Measurements from ENCODE around the gene RAD23B. TPM values are rescaled to one million over a fixed set of nuclear protein-coding genes. Genes with fewer than 3 reads are reported as not detected.

RAD23B gene
- total RNA-seq, 4 donors from 2014 or later = 64.4 to 110 (median 88.1) TPM

- no peak for DNase-seq (ENCODE audit: extremely low spot score)
- H3K9me3 ChIP-seq = no peaks in the 10 kb centered on the region
- peaks cover 16 to 68% (median 48%) of the 10 kb centered on the region in 4 donors for H3K36me3 ChIP-seq
- intact Hi-C loops (cut with DNase I) = no loop called here
- H3K4me3 ChIP-seq = no peak overlapping the region
- H3K27me3 ChIP-seq = no peaks in the 10 kb centered on the region
- H3K27ac ChIP-seq (replicated peaks in 1 of 4) = no peak overlapping the region
- WGBS = 0% methylated on average over 1 of the region's 1 CpG
- peaks cover 0 to 19% (median 6%) of the 10 kb centered on the region in 4 donors for H3K4me1 ChIP-seq
- TF ChIP-seq, protein P1, sequence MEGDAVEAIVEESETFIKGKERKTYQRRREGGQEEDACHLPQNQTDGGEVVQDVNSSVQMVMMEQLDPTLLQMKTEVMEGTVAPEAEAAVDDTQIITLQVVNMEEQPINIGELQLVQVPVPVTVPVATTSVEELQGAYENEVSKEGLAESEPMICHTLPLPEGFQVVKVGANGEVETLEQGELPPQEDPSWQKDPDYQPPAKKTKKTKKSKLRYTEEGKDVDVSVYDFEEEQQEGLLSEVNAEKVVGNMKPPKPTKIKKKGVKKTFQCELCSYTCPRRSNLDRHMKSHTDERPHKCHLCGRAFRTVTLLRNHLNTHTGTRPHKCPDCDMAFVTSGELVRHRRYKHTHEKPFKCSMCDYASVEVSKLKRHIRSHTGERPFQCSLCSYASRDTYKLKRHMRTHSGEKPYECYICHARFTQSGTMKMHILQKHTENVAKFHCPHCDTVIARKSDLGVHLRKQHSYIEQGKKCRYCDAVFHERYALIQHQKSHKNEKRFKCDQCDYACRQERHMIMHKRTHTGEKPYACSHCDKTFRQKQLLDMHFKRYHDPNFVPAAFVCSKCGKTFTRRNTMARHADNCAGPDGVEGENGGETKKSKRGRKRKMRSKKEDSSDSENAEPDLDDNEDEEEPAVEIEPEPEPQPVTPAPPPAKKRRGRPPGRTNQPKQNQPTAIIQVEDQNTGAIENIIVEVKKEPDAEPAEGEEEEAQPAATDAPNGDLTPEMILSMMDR (IDR thresholded peaks at IDR 0.05) = no peak
- TF ChIP-seq POLR2A (IDR thresholded peaks at IDR 0.05; ENCODE audit: low read depth) (no peak), POLR2AphosphoS5 (IDR thresholded peaks at IDR 0.05) (no peak), EP300 (IDR thresholded peaks at IDR 0.05) (no peak)
Measured at GRCh38 chr9:107308461-107308860, 25.4 kb downstream of the RAD23B start.

GRCh38 chr9:107309271-107309670, 26.2 kb downstream of the RAD23B start:
- 85% methylated on average over 5 of the region's 5 CpGs for WGBS
- no peak for DNase-seq (ENCODE audit: extremely low spot score)
- H3K27ac ChIP-seq (replicated peaks in 1 of 4) = no peak overlapping the region
- TF ChIP-seq POLR2A (IDR thresholded peaks at IDR 0.05; ENCODE audit: low read depth) (no peak), POLR2AphosphoS5 (IDR thresholded peaks at IDR 0.05) (no peak), EP300 (IDR thresholded peaks at IDR 0.05) (no peak)
- TF ChIP-seq, protein P1 (IDR thresholded peaks at IDR 0.05) = no peak
- H3K27me3 ChIP-seq = no peaks in the 10 kb centered on the region
- peaks cover 0 to 13% (median 6%) of the 10 kb centered on the region in 4 donors for H3K4me1 ChIP-seq
- peaks cover 16 to 76% (median 52%) of the 10 kb centered on the region in 4 donors for H3K36me3 ChIP-seq
- intact Hi-C loops (cut with DNase I) = no loop called here
- H3K9me3 ChIP-seq = no peaks in the 10 kb centered on the region
- no peak overlapping the region for H3K4me3 ChIP-seq

GRCh38 chr9:107312376-107313050, 29.4 kb downstream of the RAD23B start:
- TF ChIP-seq, protein P1 (IDR thresholded peaks at IDR 0.05) = no peak
- TF ChIP-seq POLR2AphosphoS5 (IDR thresholded peaks at IDR 0.05) (no peak), EP300 (IDR thresholded peaks at IDR 0.05) (no peak), POLR2A (IDR thresholded peaks at IDR 0.05; ENCODE audit: low read depth) (no peak)
- Histone ChIP-seq H3K9me3 (no peaks in the 10 kb centered on the region), H3K27ac (replicated peaks in 1 of 4) (no peak overlapping the region), H3K4me3 (no peak overlapping the region), H3K4me1 (peaks cover 10 to 22% (median 11%) of the 10 kb centered on the region in 4 donors), H3K27me3 (no peaks in the 10 kb centered on the region), H3K36me3 (peaks cover 16 to 60% (median 45%) of the 10 kb centered on the region in 4 donors)
- DNase-seq (ENCODE audit: extremely low spot score) = no peak
- 86% methylated on average over 8 of the region's 8 CpGs for WGBS
- intact Hi-C loops (cut with DNase I) = no loop called here

- 97% methylated on average over 1 of the region's 1 CpG for WGBS
- Histone ChIP-seq H3K9me3 (no peaks in the 10 kb centered on the region), H3K4me1 (peaks cover 10 to 26% (median 13%) of the 10 kb centered on the region in 4 donors), H3K27me3 (no peaks in the 10 kb centered on the region), H3K4me3 (no peak overlapping the region), H3K36me3 (peaks cover 17 to 58% (median 41%) of the 10 kb centered on the region in 4 donors), H3K27ac (replicated peaks in 1 of 4) (no peak overlapping the region)
- DNase-seq (ENCODE audit: extremely low spot score) = no peak
- intact Hi-C loops (cut with DNase I) = no loop called here
- no peak for TF ChIP-seq EP300 (IDR thresholded peaks at IDR 0.05)
Measured at GRCh38 chr9:107313555-107314096, 30.5 kb downstream of the RAD23B start.

DNA sequence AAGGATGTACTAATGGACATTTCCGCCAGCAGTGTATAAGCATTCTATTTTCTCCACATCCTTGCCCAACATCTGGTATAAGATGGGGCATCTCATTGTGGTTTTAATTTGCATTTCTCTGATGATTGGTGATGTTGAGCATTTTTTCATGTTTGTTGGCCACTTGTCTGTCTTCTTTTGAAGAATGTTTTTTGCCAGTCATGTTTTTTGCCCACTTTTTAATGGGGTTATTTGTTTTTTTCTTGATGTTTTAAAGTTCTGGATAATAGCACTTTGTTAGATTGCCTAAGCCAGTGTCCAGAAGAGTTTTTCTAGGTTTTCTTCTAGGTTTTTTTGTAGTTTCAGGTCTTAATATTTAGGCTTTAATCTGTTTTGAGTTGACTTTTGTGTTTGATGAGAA, 31.7 kb downstream of the RAD23B start:
- DNase-seq (ENCODE audit: extremely low spot score) = no peak
- no peak overlapping the region for H3K4me3 ChIP-seq
- H3K27me3 ChIP-seq = no peaks in the 10 kb centered on the region
- no peaks in the 10 kb centered on the region for H3K9me3 ChIP-seq
- no peak for TF ChIP-seq EP300 (IDR thresholded peaks at IDR 0.05)
- no peak for TF ChIP-seq POLR2A (IDR thresholded peaks at IDR 0.05; ENCODE audit: low read depth)
- no peak for TF ChIP-seq POLR2AphosphoS5 (IDR thresholded peaks at IDR 0.05)
- TF ChIP-seq, protein P1 (IDR thresholded peaks at IDR 0.05) = no peak
- WGBS = 96% methylated on average over 1 of the region's 1 CpG
- no peak overlapping the region for H3K27ac ChIP-seq (replicated peaks in 1 of 4)
- H3K36me3 ChIP-seq = peaks cover 16 to 60% (median 40%) of the 10 kb centered on the region in 4 donors
- peaks cover 10 to 26% (median 13%) of the 10 kb centered on the region in 4 donors for H3K4me1 ChIP-seq
- intact Hi-C loops (cut with DNase I) = no loop called here
